HCT116 (cell line): ENCODE measurements around the gene MAP3K21.

Experiments used
- CTCF ChIP-seq, 3 experiments: fragments of 200-600 bp in 1 of 3; sonication (generic) in 1 of 3; IDR thresholded peaks in 2 of 3; conservative IDR thresholded peaks in 1 of 3; 2 replicates each; pipeline ENCODE4 v1.5.1; 2012 to 2017; ENCODE audit warnings: low read depth in 2 of 3, low read length in 2 of 3, antibody characterized with exemption in 1 of 3, borderline replicate concordance in 1 of 3, control low read depth in 1 of 3, mild to moderate bottlenecking in 1 of 3, mixed read lengths in 1 of 3, mixed run types in 1 of 3, moderate library complexity in 1 of 3; ENCODE audit not compliant: insufficient read depth in 1 of 3
- ZNF274 ChIP-seq: fragments of 200-500 bp; sonication (Bioruptor generic); IDR thresholded peaks from 2 replicates; pipeline ENCODE4 v1.6.1; 2014; ENCODE audit warnings: mild to moderate bottlenecking, low read depth, low read length, inconsistent platforms

GRCh38 chr1:233383984-233384383 is 56.5 kb downstream of the MAP3K21 start:
- TF ChIP-seq CTCF (IDR thresholded peaks at IDR 0.05 in 2 of 3, conservative IDR thresholded peaks at IDR 0.05 in 1 of 3; ENCODE audit: borderline replicate concordance in 1 of 3, insufficient read depth in 1 of 3, low read depth in 2 of 3, low read length in 2 of 3) (no peak), ZNF274 (no peak)
